Right atrium auricular region (tissue), 2 donors: ENCODE results near the gene PHIP. TPM values are rescaled to one million over a fixed set of nuclear protein-coding genes. Genes with fewer than 3 reads are reported as not detected.

Source experiments
- DNase-seq: peaks from one replicate; pipeline ENCODE4 v3.0.0-alpha.2; 2019; ENCODE audit warnings: low spot score
- H3K27ac ChIP-seq, 2 donors: fragments of 200-600 bp; sonication (generic); 1 replicate in 1 of 2; 2 replicates in 1 of 2; pipeline ENCODE4 v1.5.1; 2016 to 2019
- H3K27me3 ChIP-seq, 2 donors: fragments of 200-600 bp; sonication (generic); one replicate each; pipeline versions ENCODE4 v1.5.1 to v1.6.0; 2017 to 2019
- H3K36me3 ChIP-seq: fragments of 200-600 bp; sonication (generic); one replicate; pipeline ENCODE4 v1.5.1; 2016
- H3K4me1 ChIP-seq, 2 donors: fragments of 200-600 bp; sonication (generic); one replicate each; pipeline versions ENCODE4 v1.5.1 to v1.6.0; 2017 to 2019
- H3K4me3 ChIP-seq, 2 donors: fragments of 200-600 bp; sonication (generic); 1 replicate in 1 of 2; 2 replicates in 1 of 2; pipeline ENCODE4 v1.5.1; 2017 to 2019; ENCODE audit warnings: mild to moderate bottlenecking in 1 of 2, moderate library complexity in 1 of 2
- H3K9me3 ChIP-seq, 2 donors: fragments of 200-600 bp; sonication (generic); one replicate each; pipeline ENCODE4 v1.5.1; 2019
- total RNA-seq, 2 donors: library from RNA; depleted of rRNA; stranded (reverse); fragments of >200 nt; gene quantifications; one replicate each; pipeline ENCODE4 v1.1.0, GENCODE V29; 2016
- TF ChIP-seq, protein P1 (sequence below), 2 donors: fragments of 200-600 bp; sonication (generic); IDR thresholded peaks; one replicate each; pipeline ENCODE4 v1.5.1; 2019; ENCODE audit warnings: antibody characterized with exemption in 2 of 2

PHIP gene
- total RNA-seq, 2 donors from 2014 or later = 15.2 to 15.3 TPM

GRCh38 chr6:79070206-79070825 is 7.7 kb downstream of the PHIP start:
- no peak for DNase-seq
- Histone ChIP-seq H3K9me3 (no peaks in the 10 kb centered on the region), H3K27me3 (no peaks in the 10 kb centered on the region), H3K4me3 (no peak overlapping the region), H3K27ac (no peak overlapping the region), H3K4me1 (peaks cover 0 to 66% of the 10 kb centered on the region in 2 donors), H3K36me3 (no peaks in the 10 kb centered on the region)
- TF ChIP-seq, protein P1, sequence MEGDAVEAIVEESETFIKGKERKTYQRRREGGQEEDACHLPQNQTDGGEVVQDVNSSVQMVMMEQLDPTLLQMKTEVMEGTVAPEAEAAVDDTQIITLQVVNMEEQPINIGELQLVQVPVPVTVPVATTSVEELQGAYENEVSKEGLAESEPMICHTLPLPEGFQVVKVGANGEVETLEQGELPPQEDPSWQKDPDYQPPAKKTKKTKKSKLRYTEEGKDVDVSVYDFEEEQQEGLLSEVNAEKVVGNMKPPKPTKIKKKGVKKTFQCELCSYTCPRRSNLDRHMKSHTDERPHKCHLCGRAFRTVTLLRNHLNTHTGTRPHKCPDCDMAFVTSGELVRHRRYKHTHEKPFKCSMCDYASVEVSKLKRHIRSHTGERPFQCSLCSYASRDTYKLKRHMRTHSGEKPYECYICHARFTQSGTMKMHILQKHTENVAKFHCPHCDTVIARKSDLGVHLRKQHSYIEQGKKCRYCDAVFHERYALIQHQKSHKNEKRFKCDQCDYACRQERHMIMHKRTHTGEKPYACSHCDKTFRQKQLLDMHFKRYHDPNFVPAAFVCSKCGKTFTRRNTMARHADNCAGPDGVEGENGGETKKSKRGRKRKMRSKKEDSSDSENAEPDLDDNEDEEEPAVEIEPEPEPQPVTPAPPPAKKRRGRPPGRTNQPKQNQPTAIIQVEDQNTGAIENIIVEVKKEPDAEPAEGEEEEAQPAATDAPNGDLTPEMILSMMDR (IDR thresholded peaks at IDR 0.05) = no peak

DNA sequence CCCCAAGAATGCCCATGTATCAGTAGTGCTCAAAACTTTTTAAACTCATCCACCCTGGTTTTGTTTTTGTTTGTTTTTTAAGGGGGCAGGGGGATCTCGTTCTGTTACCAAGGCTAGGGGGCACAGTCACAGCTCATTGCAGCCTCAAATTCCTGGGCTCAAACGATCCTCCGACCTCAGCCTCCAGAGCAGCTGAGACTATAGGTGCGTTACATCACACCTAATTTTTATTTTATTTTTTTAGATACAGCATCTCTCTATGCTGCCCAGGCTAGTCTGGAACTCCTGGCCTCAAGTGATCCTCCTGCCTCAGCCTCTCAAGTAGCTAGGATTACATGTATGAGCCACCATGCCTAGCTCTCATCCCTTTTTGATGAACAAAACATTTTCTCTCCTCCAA is 11.2 kb downstream of the PHIP start:
- no peak overlapping the region for H3K4me3 ChIP-seq
- H3K27me3 ChIP-seq = no peaks in the 10 kb centered on the region
- H3K9me3 ChIP-seq = no peaks in the 10 kb centered on the region
- no peaks in the 10 kb centered on the region for H3K36me3 ChIP-seq
- TF ChIP-seq, protein P1 (IDR thresholded peaks at IDR 0.05) = no peak
- peaks cover 0 to 48% of the 10 kb centered on the region in 2 donors for H3K4me1 ChIP-seq
- H3K27ac ChIP-seq = no peak overlapping the region
- DNase-seq = no peak

- Histone ChIP-seq H3K36me3 (no peaks in the 10 kb centered on the region), H3K9me3 (no peaks in the 10 kb centered on the region), H3K27me3 (no peaks in the 10 kb centered on the region), H3K4me3 (no peak overlapping the region), H3K27ac (no peak overlapping the region), H3K4me1 (peaks cover 0 to 43% of the 10 kb centered on the region in 2 donors)
- no peak for DNase-seq
- TF ChIP-seq, protein P1 (IDR thresholded peaks at IDR 0.05) = no peak
Observed at GRCh38 chr6:79066330-79066729, 11.7 kb downstream of the PHIP start.

DNA sequence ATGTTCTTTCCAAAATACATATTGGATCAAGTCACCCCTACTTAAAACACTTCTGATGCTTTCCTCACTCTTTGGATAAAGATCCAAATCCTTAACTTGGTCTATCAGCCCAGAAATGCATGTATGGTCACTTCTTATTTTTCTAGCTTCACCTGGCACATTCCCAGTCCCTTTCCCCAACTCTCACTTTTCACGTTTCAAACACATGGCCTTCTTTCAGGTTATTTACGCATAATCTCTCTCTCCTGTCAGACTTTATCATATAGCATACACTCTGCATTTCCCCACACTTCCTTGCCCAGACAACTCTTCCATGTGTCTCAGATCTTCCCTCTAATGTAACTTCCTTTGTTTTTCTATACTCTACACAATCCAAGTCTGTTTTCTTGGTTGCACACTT is 12.8 kb downstream of the PHIP start:
- Histone ChIP-seq H3K36me3 (peaks cover 4% of the 10 kb centered on the region), H3K9me3 (no peaks in the 10 kb centered on the region), H3K4me3 (no peak overlapping the region), H3K4me1 (peaks cover 0 to 32% of the 10 kb centered on the region in 2 donors), H3K27ac (no peak overlapping the region), H3K27me3 (no peaks in the 10 kb centered on the region)
- TF ChIP-seq, protein P1 (IDR thresholded peaks at IDR 0.05) = no peak
- DNase-seq = no peak

DNA sequence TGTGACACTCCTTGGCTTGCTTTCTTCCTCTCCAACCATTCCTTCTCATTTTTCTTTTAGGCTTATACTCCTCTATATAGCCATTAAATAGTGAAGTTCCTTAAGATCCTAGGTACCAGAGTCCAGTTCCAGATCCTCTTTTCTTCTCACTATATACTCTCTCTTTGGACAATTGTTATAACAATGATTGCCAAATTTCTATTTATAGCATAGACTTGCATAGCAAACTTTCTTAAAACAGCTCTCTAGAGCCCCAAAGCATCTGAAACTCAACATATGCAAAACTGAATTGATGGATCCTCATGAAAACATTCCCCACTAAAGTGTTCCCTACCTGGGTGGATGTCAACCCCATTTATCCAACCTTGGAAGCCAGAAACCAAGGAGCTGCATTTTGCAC is 13.4 kb downstream of the PHIP start:
- peaks cover 0 to 29% of the 10 kb centered on the region in 2 donors for H3K4me1 ChIP-seq
- no peak overlapping the region for H3K27ac ChIP-seq
- peaks cover 9% of the 10 kb centered on the region for H3K36me3 ChIP-seq
- TF ChIP-seq, protein P1 (IDR thresholded peaks at IDR 0.05) = no peak
- no peak for DNase-seq
- H3K9me3 ChIP-seq = no peaks in the 10 kb centered on the region
- no peak overlapping the region for H3K4me3 ChIP-seq
- H3K27me3 ChIP-seq = no peaks in the 10 kb centered on the region

DNA sequence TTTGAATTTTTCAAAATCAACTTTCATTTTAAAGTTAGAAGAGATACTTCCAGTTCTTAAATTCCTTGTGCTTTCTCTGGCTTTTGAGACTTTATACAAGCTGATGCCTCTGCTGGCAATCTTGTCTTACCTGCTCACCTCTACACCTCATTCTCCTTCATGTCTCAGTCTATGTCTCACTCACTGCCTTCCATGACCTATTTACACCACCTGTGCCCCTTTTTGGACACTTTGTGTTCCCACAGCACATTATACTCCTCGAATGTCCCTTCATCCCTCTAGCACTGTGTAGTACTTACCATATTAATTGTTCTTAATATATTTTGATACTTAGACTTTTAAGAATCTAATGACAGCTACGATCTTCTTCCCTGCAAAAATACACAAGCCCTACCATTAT is 15.3 kb downstream of the PHIP start:
- Histone ChIP-seq H3K27ac (no peak overlapping the region), H3K27me3 (no peaks in the 10 kb centered on the region), H3K4me3 (no peak overlapping the region), H3K4me1 (peaks cover 0 to 25% of the 10 kb centered on the region in 2 donors), H3K9me3 (no peaks in the 10 kb centered on the region), H3K36me3 (peaks cover 12% of the 10 kb centered on the region)
- TF ChIP-seq, protein P1 (IDR thresholded peaks at IDR 0.05) = no peak
- DNase-seq = no peak
